Gastrocnemius medialis (tissue), 4 donors: ENCODE data around the gene NAGK. TPM values are rescaled to one million over a fixed set of nuclear protein-coding genes. Genes with fewer than 3 reads are reported as not detected.

Experiments used
- ATAC-seq, 2 donors: fragments of 150-250 bp; one replicate each; pipeline ENCODE4 v1.9.1; 2016
- DNase-seq, 2 donors: peaks; one replicate each; pipeline ENCODE4 v3.0.0-alpha.2; 2019
- H3K27ac ChIP-seq, 4 donors: fragments of 200-600 bp; sonication (generic); 1 replicate in 1 of 4; 2 replicates in 3 of 4; pipeline ENCODE4 v1.5.1; 2016 to 2018; ENCODE audit warnings: mild to moderate bottlenecking in 2 of 4, moderate library complexity in 1 of 4
- H3K27me3 ChIP-seq, 3 donors: fragments of 200-600 bp; sonication (generic) in 2 of 3; 1 replicate in 1 of 3; 2 replicates in 2 of 3; pipeline versions ENCODE4 v1.5.1 to v1.6.0; 2016 to 2019; ENCODE audit warnings: mild to moderate bottlenecking in 1 of 3, moderate library complexity in 1 of 3
- H3K36me3 ChIP-seq, 2 donors: fragments of 200-600 bp; sonication (generic) in 1 of 2; one replicate each; pipeline ENCODE4 v1.5.1; 2017 to 2018
- H3K4me1 ChIP-seq, 2 donors: fragments of 200-600 bp; sonication (generic) in 1 of 2; one replicate each; pipeline ENCODE4 v1.5.1; 2016 to 2017; ENCODE audit warnings: mild to moderate bottlenecking in 2 of 2
- H3K4me3 ChIP-seq, 4 donors: fragments of 200-600 bp; sonication (generic) in 3 of 4; 1 replicate in 1 of 4; 2 replicates in 3 of 4; pipeline ENCODE4 v1.5.1; 2016 to 2019; ENCODE audit warnings: mild to moderate bottlenecking in 2 of 4
- H3K9me3 ChIP-seq, 3 donors: fragments of 200-600 bp; sonication (generic) in 2 of 3; 1 replicate in 1 of 3; 2 replicates in 2 of 3; pipeline ENCODE4 v1.5.1; 2016 to 2019
- CTCF ChIP-seq, 5 experiments: fragments of 450-650 bp in 3 of 5; fragments of 200-600 bp in 2 of 5; sonication (generic) in 2 of 5; IDR thresholded peaks in 4 of 5; conservative IDR thresholded peaks in 1 of 5; 1 replicate in 4 of 5; 2 replicates in 1 of 5; pipeline ENCODE4 v1.5.1; 2016 to 2019; ENCODE audit warnings: antibody characterized with exemption in 5 of 5, mild to moderate bottlenecking in 3 of 5, moderate library complexity in 3 of 5
- POLR2A ChIP-seq, 2 donors: fragments of 450-650 bp; IDR thresholded peaks; one replicate each; pipeline ENCODE4 v1.6.1; 2017; ENCODE audit warnings: antibody characterized with exemption in 2 of 2, mild to moderate bottlenecking in 2 of 2, moderate library complexity in 2 of 2
- in situ Hi-C, 4 donors: fragments of 200-750 bp; cut with MboI; loops; one replicate each; pipeline versions ENCODE4 v1.15.0 to v1.8.0; 2017; ENCODE audit warnings: low sequenced_read_pairs in 4 of 4
- intact Hi-C: fragments of 100-400 bp; cut with DNase I; formaldehyde crosslinking; loops from one replicate; pipeline ENCODE4 v1.15.1; 2023; ENCODE audit warnings: low total_unique reads
- total RNA-seq, 4 donors: library from RNA; depleted of rRNA; stranded (reverse); fragments of >200 nt; gene quantifications; one replicate each; pipeline versions ENCODE4 v1.1.0 to v1.2.3, GENCODE V29; 2016

Gene NAGK
- total RNA-seq, 4 donors from 2014 or later = 24.2 to 43.5 (median 41.2) TPM

- intact Hi-C loops = loop anchor here (2.0 kb wide), 1 partner anchor 75 kb away; the partner anchor contains the start of gene TEX261
- peaks cover 25 to 26% of the 10 kb centered on the region in 2 donors for H3K4me1 ChIP-seq
- peak overlapping the region; percentile 89 to 99 (median 94) for H3K27ac ChIP-seq
These were observed 928 bp downstream of the NAGK start for GRCh38 chr2:71069376-71069775.

DNA sequence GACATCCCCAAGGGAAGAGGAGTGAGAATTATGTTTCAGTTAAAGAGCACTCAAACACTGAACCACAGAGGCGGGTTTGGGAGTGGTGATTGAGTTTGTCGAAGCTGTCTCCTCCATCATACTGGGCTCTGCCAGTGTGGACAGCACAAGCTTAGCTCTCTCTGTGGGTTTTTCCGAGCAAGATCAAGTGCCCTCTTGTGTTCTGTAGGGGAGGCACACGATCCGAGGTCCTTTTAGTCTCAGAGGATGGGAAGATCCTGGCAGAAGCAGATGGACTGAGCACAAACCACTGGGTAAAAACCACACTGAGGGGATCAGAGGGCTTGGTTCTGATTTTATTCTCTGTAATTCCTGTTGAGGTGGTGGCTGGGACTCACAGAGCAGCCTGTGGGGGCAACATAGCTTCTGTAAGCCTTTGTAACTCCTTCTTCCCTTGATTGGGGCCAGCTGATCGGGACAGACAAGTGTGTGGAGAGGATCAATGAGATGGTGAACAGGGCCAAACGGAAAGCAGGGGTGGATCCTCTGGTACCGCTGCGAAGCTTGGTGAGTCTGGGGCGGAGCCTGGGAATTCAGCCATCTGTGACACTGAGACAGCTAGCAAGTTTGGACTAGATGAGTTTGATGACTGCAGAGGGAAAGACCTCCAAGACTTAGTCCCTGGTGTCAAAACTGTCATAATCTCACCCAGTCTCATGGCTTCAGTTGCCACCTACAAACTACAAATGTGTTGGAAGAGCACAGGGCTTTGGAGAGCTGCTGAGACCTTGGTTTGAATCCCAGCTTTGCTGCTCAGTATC is 2.0 kb downstream of the NAGK start:
- DNase-seq (no peak), ATAC-seq (no peak)
- TF ChIP-seq CTCF (IDR thresholded peaks at IDR 0.05 in 4 of 5, conservative IDR thresholded peaks at IDR 0.05 in 1 of 5) (no peak), POLR2A (IDR thresholded peaks at IDR 0.05) (no peak)
- no peak overlapping the region for H3K27ac ChIP-seq
- in situ Hi-C loops = no loop called here
- intact Hi-C loops = no loop called here
- peaks cover 25 to 26% of the 10 kb centered on the region in 2 donors for H3K4me1 ChIP-seq
- H3K27me3 ChIP-seq = no peaks in the 10 kb centered on the region
- no peaks in the 10 kb centered on the region for H3K9me3 ChIP-seq
- no peak overlapping the region for H3K4me3 ChIP-seq
- peaks cover 0 to 28% of the 10 kb centered on the region in 2 donors for H3K36me3 ChIP-seq

More at GRCh38 chr2:71069376-71069775, 928 bp downstream of the NAGK start:
- DNase-seq (no peak), ATAC-seq (no peak)
- Histone ChIP-seq H3K9me3 (no peaks in the 10 kb centered on the region), H3K4me3 (peak overlapping the region; percentile 76 to 93 (median 82)), H3K36me3 (peaks cover 0 to 19% of the 10 kb centered on the region in 2 donors), H3K27me3 (no peaks in the 10 kb centered on the region)
- no peak for TF ChIP-seq CTCF (IDR thresholded peaks at IDR 0.05 in 4 of 5, conservative IDR thresholded peaks at IDR 0.05 in 1 of 5)
- in situ Hi-C loops = loop anchor here in 1 of 4 donors (5.0 kb wide), 1 partner anchor 63 kb away; the partner anchor contains the start of genes MCEE and MPHOSPH10

- peak; percentile 7 to 31 for DNase-seq
- no peak overlapping the region for H3K4me3 ChIP-seq
- no peak for TF ChIP-seq CTCF (IDR thresholded peaks at IDR 0.05 in 4 of 5, conservative IDR thresholded peaks at IDR 0.05 in 1 of 5)
- no peak for TF ChIP-seq POLR2A (IDR thresholded peaks at IDR 0.05)
- peaks cover 0 to 42% of the 10 kb centered on the region in 2 donors for H3K36me3 ChIP-seq
- H3K9me3 ChIP-seq = no peaks in the 10 kb centered on the region
- intact Hi-C loops = no loop called here
- peaks cover 25 to 26% of the 10 kb centered on the region in 2 donors for H3K4me1 ChIP-seq
- no peaks in the 10 kb centered on the region for H3K27me3 ChIP-seq
- no peak for ATAC-seq
- in situ Hi-C loops = no loop called here
- H3K27ac ChIP-seq = no peak overlapping the region
These were observed 3.4 kb downstream of the NAGK start for GRCh38 chr2:71071681-71072398.

DNA sequence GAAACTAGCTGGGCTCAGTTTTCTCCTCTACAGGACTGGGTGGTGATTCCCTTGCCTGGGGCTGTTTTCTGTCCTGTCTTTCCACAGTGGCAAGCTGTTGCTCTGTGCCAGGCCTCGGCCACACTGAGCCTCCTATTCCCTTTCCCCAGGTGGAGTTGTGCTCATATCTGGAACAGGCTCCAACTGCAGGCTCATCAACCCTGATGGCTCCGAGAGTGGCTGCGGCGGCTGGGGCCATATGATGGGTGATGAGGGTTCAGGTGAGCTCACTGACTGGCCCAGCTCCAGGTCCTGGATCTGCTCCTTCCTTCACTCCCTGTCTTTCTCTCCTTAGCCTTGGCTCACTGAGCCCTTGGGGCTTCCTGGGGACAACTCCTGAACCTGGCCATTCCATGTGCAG is 4.0 kb downstream of the NAGK start:
- no peaks in the 10 kb centered on the region for H3K27me3 ChIP-seq
- in situ Hi-C loops (no loop called here), intact Hi-C loops (no loop called here)
- no peak for TF ChIP-seq CTCF (IDR thresholded peaks at IDR 0.05 in 4 of 5, conservative IDR thresholded peaks at IDR 0.05 in 1 of 5)
- TF ChIP-seq POLR2A (IDR thresholded peaks at IDR 0.05) = no peak
- H3K4me1 ChIP-seq = peaks cover 19 to 20% of the 10 kb centered on the region in 2 donors
- H3K4me3 ChIP-seq = no peak overlapping the region
- ATAC-seq (no peak), DNase-seq (no peak)
- no peak overlapping the region for H3K27ac ChIP-seq
- H3K9me3 ChIP-seq = no peaks in the 10 kb centered on the region
- peaks cover 0 to 48% of the 10 kb centered on the region in 2 donors for H3K36me3 ChIP-seq
